WTC11 (cell line): ENCODE measurements around the gene ASIC2. TPM values are rescaled to one million over a fixed set of nuclear protein-coding genes. Genes with fewer than 3 reads are reported as not detected.
A peak's percentile ranks its signal among the peaks of the same experiment; 100 is the strongest.

Experiments
- ATAC-seq: fragments of 200-7000 bp; cut with Tn5 transposase; 2 replicates; pipeline ENCODE4 v1.10.0; 2021; ENCODE audit warnings: mild to moderate bottlenecking, moderate library complexity
- CTCF ChIA-PET: fragments of 300-600 bp; sonication (Branson Sonifier 250); formaldehyde crosslinking; loops from one replicate; lab custom pipeline; 2021; ENCODE audit warnings: antibody characterized with exemption; lab: Charles Lee
- POLR2A ChIA-PET: fragments of 350-600 bp; sonication (Branson Sonifier 250); formaldehyde crosslinking; loops from one replicate; lab custom pipeline; 2021; ENCODE audit warnings: antibody characterized with exemption; lab: Charles Lee
- DNase-seq: peaks from one replicate; pipeline ENCODE4 v3.0.0; 2021; ENCODE audit warnings: low spot score
- H3K27ac Mint-ChIP-seq: 2 replicates; pipeline ENCODE4 v1.8.0; 2021; ENCODE audit warnings: mixed read lengths
- H3K27me3 Mint-ChIP-seq: 2 replicates; pipeline ENCODE4 v1.8.0; 2021; ENCODE audit warnings: low read depth, mild to moderate bottlenecking, moderate library complexity, mixed read lengths
- H3K36me3 Mint-ChIP-seq: 2 replicates; pipeline ENCODE4 v1.8.0; 2021; ENCODE audit warnings: mixed read lengths
- H3K4me1 Mint-ChIP-seq: 2 replicates; pipeline ENCODE4 v1.8.0; 2022; ENCODE audit warnings: mixed read lengths
- H3K4me3 Mint-ChIP-seq: 2 replicates; pipeline ENCODE4 v1.8.0; 2021; ENCODE audit warnings: mild to moderate bottlenecking, moderate library complexity, mixed read lengths
- H3K9me3 Mint-ChIP-seq: 2 replicates; pipeline ENCODE4 v1.8.0; 2021; ENCODE audit warnings: mixed read lengths
- CTCF ChIP-seq: fragments of 200-600 bp; IDR thresholded peaks from 2 replicates; pipeline ENCODE4 v1.8.0; 2022; ENCODE audit warnings: antibody characterized with exemption
- IRF2 ChIP-seq: sonication (generic); formaldehyde crosslinking; IDR thresholded peaks from 2 replicates; pipeline ENCODE4 v1.8.0; 2022; ENCODE audit warnings: low read depth, missing genetic modification reagents, borderline replicate concordance
- KAT7 ChIP-seq: sonication (generic); formaldehyde crosslinking; IDR thresholded peaks from 2 replicates; pipeline ENCODE4 v1.8.1; 2023; ENCODE audit warnings: missing genetic modification reagents, mild to moderate bottlenecking, borderline replicate concordance
- NFYB ChIP-seq: sonication (generic); formaldehyde crosslinking; conservative IDR thresholded peaks from 2 replicates; pipeline ENCODE4 v1.8.0; 2022; ENCODE audit warnings: low read depth, missing genetic modification reagents
- SMAD3 ChIP-seq: sonication (generic); formaldehyde crosslinking; IDR thresholded peaks from 2 replicates; pipeline ENCODE4 v1.8.0; 2022; ENCODE audit warnings: missing genetic modification reagents, mild to moderate bottlenecking, borderline replicate concordance
- SMAD4 ChIP-seq: sonication (generic); formaldehyde crosslinking; IDR thresholded peaks from 2 replicates; pipeline ENCODE4 v1.8.0; 2022; ENCODE audit warnings: mild to moderate bottlenecking, missing genetic modification reagents
- TEAD1 ChIP-seq: sonication (generic); formaldehyde crosslinking; IDR thresholded peaks from 2 replicates; pipeline ENCODE4 v1.8.0; 2022; ENCODE audit warnings: mild to moderate bottlenecking, missing genetic modification reagents
- TEAD4 ChIP-seq: sonication (generic); formaldehyde crosslinking; IDR thresholded peaks from 2 replicates; pipeline ENCODE4 v1.8.0; 2022; ENCODE audit warnings: mild to moderate bottlenecking, missing genetic modification reagents
- ZBTB21 ChIP-seq: sonication (generic); formaldehyde crosslinking; IDR thresholded peaks from 2 replicates; pipeline ENCODE4 v1.8.1; 2023; ENCODE audit warnings: mild to moderate bottlenecking, missing genetic modification reagents, borderline replicate concordance
- ZNF121 ChIP-seq: sonication (generic); formaldehyde crosslinking; IDR thresholded peaks from 2 replicates; pipeline ENCODE4 v1.8.0; 2023; ENCODE audit warnings: missing genetic modification reagents
- ZNF232 ChIP-seq: sonication (generic); formaldehyde crosslinking; IDR thresholded peaks from 2 replicates; pipeline ENCODE4 v1.8.0; 2022; ENCODE audit warnings: mild to moderate bottlenecking, missing genetic modification reagents
- ZNF512 ChIP-seq: sonication (generic); formaldehyde crosslinking; IDR thresholded peaks from 2 replicates; pipeline ENCODE4 v1.8.1; 2022; ENCODE audit warnings: missing genetic modification reagents, borderline replicate concordance
- total RNA-seq: library from RNA; stranded (reverse); gene quantifications from 3 replicates; pipeline ENCODE4 v1.2.3, GENCODE V29; 2021
- TF ChIP-seq, protein P1 (sequence below): sonication (generic); formaldehyde crosslinking; IDR thresholded peaks from 2 replicates; pipeline ENCODE4 v1.8.1; 2023; ENCODE audit warnings: mild to moderate bottlenecking, missing genetic modification reagents
- TF ChIP-seq, protein P2 (sequence below): fragments of 250-450 bp; sonication (Bioruptor Pico); IDR thresholded peaks from 2 replicates; pipeline ENCODE4 v1.9.0; 2021; ENCODE audit warnings: moderate library complexity, mild to moderate bottlenecking, inconsistent platforms, borderline replicate concordance
- TF ChIP-seq, protein P3 (sequence below): sonication (generic); formaldehyde crosslinking; IDR thresholded peaks from 2 replicates; pipeline ENCODE4 v1.8.0; 2022; ENCODE audit warnings: mild to moderate bottlenecking, missing genetic modification reagents
- TF ChIP-seq, protein P4 (sequence below): sonication (generic); formaldehyde crosslinking; IDR thresholded peaks from 2 replicates; pipeline ENCODE4 v1.8.1; 2023; ENCODE audit warnings: mild to moderate bottlenecking, missing genetic modification reagents, borderline replicate concordance

The ASIC2 gene
- total RNA-seq, 1 experiment from 2014 or later, result 2.7 TPM

DNA sequence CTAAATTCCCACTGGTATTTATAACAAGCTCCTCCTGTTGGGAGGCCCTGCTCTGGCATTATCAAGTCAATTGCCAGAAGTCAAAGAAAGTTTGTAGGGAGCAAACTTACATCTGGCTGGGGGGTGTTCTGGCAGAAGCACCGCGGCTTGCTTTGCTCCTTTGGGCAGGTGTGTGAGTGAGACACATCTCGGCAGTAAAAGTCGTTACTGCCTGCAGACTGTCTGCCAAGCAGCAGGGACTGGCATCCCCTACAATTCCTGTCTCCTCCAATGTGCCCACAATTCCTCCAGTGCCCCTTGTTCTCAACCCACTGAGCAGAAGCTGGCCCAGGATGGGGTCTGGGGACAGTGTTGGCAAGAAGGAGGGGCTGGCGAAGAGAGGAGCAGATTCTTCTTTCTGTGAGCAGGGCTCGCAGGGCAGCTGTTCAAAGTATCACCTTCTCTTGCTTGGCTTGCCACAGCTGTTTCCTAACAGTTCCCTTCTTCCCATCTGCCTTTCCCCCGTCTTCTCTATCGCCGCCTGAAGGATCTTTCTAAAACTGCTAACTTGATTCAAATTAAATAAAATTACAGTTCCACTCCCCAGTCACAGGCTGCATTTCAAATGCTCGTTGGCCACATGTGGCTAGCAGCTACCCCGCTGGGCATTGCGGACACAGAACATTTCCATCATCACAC, 271.2 kb downstream of the ASIC2 start:
- no peak overlapping the region for H3K4me3 Mint-ChIP-seq

DNA sequence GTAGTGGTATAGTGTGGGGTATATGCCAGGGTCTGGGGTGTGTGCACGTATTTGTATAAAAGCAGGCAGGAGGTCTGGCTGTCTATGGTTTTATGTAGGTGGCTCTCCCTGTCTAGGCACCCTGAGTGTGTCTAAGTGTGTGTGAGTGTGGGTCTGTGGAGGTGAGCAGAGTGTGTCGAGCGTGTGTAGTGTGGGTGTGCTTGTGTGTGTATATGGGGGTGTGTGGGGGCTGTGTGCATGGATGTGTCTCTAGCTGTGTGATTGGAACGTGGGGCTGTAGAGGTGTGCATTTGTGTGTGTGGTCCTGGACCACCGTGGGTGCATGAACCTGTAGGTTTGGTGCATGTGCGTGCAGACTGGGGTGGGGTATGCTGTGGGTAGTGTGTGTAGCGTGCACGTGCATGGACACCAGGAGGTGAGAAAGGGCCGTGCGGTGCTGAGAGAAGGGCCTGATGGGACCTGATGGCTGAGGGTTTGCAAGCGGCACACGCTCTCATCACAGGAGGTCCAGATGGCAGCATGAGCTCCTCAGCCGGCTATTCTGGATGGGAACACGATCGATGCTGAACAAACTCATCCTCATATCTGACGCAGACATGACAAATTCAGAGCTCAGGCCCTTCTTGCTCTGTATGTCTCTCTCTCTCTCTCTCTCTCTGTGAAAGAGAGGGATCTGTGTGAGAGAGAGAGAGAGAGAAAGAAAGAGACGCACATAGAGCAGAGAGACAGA, 273.8 kb downstream of the ASIC2 start:
- H3K27ac Mint-ChIP-seq, result no peak overlapping the region
- DNase-seq (no peak), ATAC-seq (no peak)
- H3K4me1 Mint-ChIP-seq, result peaks cover 18% of the 10 kb centered on the region
- ChIA-PET CTCF (interaction anchor here (1.1 to 2.3 kb wide), 3 partner anchors 19 to 83 kb away, joined by 4 to 7 read pairs (median 6); no protein-coding TSS in a partner anchor), POLR2A (no interaction called here)
- H3K27me3 Mint-ChIP-seq, result peaks cover 6% of the 10 kb centered on the region; the same call in 1 of the 2 replicates
- no peaks in the 10 kb centered on the region for H3K9me3 Mint-ChIP-seq
- no peak overlapping the region for H3K4me3 Mint-ChIP-seq
- no peaks in the 10 kb centered on the region for H3K36me3 Mint-ChIP-seq
- TF ChIP-seq ZNF121 (CRISPR knock-in tag) (no peak), NFYB (CRISPR knock-in tag) (no peak), TEAD4 (CRISPR knock-in tag) (no peak), SMAD4 (no peak), IRF2 (CRISPR knock-in tag) (no peak), ZNF232 (no peak), ZNF512 (CRISPR knock-in tag) (no peak), ZBTB21 (no peak), TEAD1 (CRISPR knock-in tag) (no peak), KAT7 (CRISPR knock-in tag) (no peak)
- TF ChIP-seq, protein P1, sequence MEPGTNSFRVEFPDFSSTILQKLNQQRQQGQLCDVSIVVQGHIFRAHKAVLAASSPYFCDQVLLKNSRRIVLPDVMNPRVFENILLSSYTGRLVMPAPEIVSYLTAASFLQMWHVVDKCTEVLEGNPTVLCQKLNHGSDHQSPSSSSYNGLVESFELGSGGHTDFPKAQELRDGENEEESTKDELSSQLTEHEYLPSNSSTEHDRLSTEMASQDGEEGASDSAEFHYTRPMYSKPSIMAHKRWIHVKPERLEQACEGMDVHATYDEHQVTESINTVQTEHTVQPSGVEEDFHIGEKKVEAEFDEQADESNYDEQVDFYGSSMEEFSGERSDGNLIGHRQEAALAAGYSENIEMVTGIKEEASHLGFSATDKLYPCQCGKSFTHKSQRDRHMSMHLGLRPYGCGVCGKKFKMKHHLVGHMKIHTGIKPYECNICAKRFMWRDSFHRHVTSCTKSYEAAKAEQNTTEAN (CRISPR knock-in tag), result no peak
- TF ChIP-seq, protein P2, sequence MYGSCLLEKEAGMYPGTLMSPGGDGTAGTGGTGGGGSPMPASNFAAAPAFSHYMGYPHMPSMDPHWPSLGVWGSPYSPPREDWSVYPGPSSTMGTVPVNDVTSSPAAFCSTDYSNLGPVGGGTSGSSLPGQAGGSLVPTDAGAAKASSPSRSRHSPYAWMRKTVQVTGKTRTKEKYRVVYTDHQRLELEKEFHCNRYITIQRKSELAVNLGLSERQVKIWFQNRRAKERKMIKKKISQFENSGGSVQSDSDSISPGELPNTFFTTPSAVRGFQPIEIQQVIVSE (CRISPR knock-in tag), result no peak
- TF ChIP-seq, protein P3, sequence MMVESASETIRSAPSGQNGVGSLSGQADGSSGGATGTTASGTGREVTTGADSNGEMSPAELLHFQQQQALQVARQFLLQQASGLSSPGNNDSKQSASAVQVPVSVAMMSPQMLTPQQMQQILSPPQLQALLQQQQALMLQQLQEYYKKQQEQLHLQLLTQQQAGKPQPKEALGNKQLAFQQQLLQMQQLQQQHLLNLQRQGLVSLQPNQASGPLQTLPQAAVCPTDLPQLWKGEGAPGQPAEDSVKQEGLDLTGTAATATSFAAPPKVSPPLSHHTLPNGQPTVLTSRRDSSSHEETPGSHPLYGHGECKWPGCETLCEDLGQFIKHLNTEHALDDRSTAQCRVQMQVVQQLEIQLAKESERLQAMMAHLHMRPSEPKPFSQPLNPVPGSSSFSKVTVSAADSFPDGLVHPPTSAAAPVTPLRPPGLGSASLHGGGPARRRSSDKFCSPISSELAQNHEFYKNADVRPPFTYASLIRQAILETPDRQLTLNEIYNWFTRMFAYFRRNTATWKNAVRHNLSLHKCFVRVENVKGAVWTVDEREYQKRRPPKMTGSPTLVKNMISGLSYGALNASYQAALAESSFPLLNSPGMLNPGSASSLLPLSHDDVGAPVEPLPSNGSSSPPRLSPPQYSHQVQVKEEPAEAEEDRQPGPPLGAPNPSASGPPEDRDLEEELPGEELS (CRISPR knock-in tag), result no peak
- TF ChIP-seq, protein P4, sequence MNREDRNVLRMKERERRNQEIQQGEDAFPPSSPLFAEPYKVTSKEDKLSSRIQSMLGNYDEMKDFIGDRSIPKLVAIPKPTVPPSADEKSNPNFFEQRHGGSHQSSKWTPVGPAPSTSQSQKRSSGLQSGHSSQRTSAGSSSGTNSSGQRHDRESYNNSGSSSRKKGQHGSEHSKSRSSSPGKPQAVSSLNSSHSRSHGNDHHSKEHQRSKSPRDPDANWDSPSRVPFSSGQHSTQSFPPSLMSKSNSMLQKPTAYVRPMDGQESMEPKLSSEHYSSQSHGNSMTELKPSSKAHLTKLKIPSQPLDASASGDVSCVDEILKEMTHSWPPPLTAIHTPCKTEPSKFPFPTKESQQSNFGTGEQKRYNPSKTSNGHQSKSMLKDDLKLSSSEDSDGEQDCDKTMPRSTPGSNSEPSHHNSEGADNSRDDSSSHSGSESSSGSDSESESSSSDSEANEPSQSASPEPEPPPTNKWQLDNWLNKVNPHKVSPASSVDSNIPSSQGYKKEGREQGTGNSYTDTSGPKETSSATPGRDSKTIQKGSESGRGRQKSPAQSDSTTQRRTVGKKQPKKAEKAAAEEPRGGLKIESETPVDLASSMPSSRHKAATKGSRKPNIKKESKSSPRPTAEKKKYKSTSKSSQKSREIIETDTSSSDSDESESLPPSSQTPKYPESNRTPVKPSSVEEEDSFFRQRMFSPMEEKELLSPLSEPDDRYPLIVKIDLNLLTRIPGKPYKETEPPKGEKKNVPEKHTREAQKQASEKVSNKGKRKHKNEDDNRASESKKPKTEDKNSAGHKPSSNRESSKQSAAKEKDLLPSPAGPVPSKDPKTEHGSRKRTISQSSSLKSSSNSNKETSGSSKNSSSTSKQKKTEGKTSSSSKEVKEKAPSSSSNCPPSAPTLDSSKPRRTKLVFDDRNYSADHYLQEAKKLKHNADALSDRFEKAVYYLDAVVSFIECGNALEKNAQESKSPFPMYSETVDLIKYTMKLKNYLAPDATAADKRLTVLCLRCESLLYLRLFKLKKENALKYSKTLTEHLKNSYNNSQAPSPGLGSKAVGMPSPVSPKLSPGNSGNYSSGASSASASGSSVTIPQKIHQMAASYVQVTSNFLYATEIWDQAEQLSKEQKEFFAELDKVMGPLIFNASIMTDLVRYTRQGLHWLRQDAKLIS (CRISPR knock-in tag), result no peak

More for the DNA sequence above, 271.2 kb downstream of the ASIC2 start:
- Mint-ChIP-seq H3K36me3 (no peaks in the 10 kb centered on the region), H3K27me3 (peaks cover 12% of the 10 kb centered on the region; the same call in 1 of the 2 replicates), H3K9me3 (no peaks in the 10 kb centered on the region)
- POLR2A ChIA-PET, result no interaction called here
- ATAC-seq, result peak; percentile 65
- TF ChIP-seq CTCF (peak; percentile 27; the same call in 1 of the 2 replicates), SMAD3 (CRISPR knock-in tag) (no peak)
- TF ChIP-seq, all 79 proteins: peak for 1
- CTCF ChIA-PET, result interaction anchor here (0.6 to 4.7 kb wide), 13 partner anchors 11 to 729 kb away, joined by 3 to 34 read pairs (median 4); no protein-coding TSS in a partner anchor
- peaks cover 32% of the 10 kb centered on the region for H3K4me1 Mint-ChIP-seq
- no peak for DNase-seq
- no peak overlapping the region for H3K27ac Mint-ChIP-seq
